Activated CD4-positive, alpha-beta T cell treated with anti-CD3 and anti-CD28 coated beads, Interleukin-2, amount 10 ng/mL, durations not matched to agents 7 days and 5 days (primary cell): Measurements from ENCODE around the gene TANGO2. TPM values are rescaled to one million over a fixed set of nuclear protein-coding genes. Genes with fewer than 3 reads are reported as not detected.

Experiments used
- CTCF ChIA-PET: fragments of 350-600 bp; sonication (Branson Sonifier 250); formaldehyde crosslinking; loops from one replicate; lab custom pipeline; 2021; ENCODE audit warnings: antibody characterized with exemption; lab: Charles Lee
- POLR2A ChIA-PET: fragments of 350-600 bp; sonication (Branson Sonifier 250); formaldehyde crosslinking; loops from one replicate; lab custom pipeline; 2021; ENCODE audit warnings: antibody characterized with exemption; lab: Charles Lee
- DNase-seq: peaks from one replicate; pipeline ENCODE4 v3.0.0-alpha.2; 2020
- H3K27ac Mint-ChIP-seq: one replicate; pipeline ENCODE4 v1.8.0; 2021; ENCODE audit warnings: mild to moderate bottlenecking, moderate library complexity, mixed read lengths
- H3K27me3 Mint-ChIP-seq: one replicate; pipeline ENCODE4 v1.8.0; 2021; ENCODE audit warnings: mixed read lengths
- H3K36me3 Mint-ChIP-seq: one replicate; pipeline ENCODE4 v1.8.0; 2021; ENCODE audit warnings: low read depth, mixed read lengths
- H3K4me1 Mint-ChIP-seq: one replicate; pipeline ENCODE4 v1.8.0; 2021; ENCODE audit warnings: mixed read lengths
- H3K4me3 Mint-ChIP-seq: one replicate; pipeline ENCODE4 v1.8.0; 2021; ENCODE audit warnings: mild to moderate bottlenecking, moderate library complexity, mixed read lengths
- H3K9me3 Mint-ChIP-seq: one replicate; pipeline ENCODE4 v1.8.0; 2021; ENCODE audit warnings: mixed read lengths
- total RNA-seq, 2 experiments: library from RNA; stranded (reverse); gene quantifications; one replicate each; pipeline ENCODE4 v1.2.3, GENCODE V29; 2021

The TANGO2 gene
- total RNA-seq, 2 experiments from 2014 or later: 36.7 to 39.7 TPM

DNA sequence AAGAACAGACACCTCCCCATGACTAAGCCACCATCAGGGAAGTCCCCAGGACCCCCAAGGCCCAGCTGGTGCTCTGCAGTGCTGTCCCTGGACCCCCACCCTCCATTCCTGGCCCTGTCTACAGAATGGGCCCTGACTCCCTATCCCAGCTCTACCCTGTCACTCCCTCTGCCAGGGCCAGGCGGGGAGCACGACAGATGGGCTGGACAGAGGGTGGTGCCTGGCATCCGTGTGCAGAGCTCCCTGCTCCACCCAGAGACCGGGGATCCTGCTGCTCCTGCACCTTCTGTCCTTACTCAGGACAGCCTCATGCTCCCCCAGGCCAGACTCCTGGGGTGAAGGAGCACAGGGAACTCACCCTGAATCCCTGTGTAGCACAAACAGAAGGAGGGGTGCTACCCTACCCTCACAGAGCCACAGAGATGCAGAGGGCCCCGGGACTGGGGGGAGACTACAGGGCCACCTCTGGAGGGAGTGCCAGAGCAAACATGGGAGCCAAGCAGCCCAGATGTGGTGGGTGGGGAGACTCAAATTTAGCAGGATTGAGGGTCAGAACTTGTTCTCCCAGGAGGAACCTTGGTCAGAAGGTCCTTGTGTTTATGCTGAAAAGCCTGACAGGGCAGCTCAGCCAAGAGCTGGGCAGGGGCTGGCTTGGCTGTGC, 6.3 kb upstream of the TANGO2 start:
- peak overlapping the region; percentile 30 for H3K4me3 Mint-ChIP-seq
- H3K9me3 Mint-ChIP-seq: no peaks in the 10 kb centered on the region
- no peaks in the 10 kb centered on the region for H3K36me3 Mint-ChIP-seq
- H3K27ac Mint-ChIP-seq: no peak overlapping the region
- H3K4me1 Mint-ChIP-seq: peaks cover 7% of the 10 kb centered on the region
- CTCF ChIA-PET: interaction anchor here (0.6 to 1.7 kb wide), 2 partner anchors 11 to 66 kb away, joined by 3 to 4 read pairs; no protein-coding TSS in a partner anchor
- DNase-seq: no peak
- POLR2A ChIA-PET: no interaction called here
- peaks cover 28% of the 10 kb centered on the region for H3K27me3 Mint-ChIP-seq

DNA sequence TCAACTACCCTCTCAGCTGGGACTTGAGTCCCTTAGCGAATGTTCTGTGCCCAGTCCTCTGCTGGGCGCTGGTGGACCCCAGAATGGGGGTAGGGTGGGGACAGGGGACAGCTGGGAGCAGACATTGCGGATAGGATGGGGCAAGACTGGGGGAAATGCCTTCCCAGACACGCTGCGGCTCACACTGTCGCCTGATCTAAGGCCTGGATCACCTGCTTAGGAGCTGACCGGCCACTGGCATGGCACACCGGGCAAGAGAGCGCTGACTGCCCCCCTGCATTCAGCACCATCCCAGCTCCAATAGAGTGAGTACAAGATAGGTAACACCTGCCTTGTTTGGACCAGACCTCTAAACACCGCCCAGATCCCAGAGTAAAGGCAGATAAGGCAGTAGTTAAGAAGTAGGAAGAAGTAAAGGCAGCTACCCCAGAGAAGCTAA, 5.7 kb upstream of the TANGO2 start:
- H3K27me3 Mint-ChIP-seq: peaks cover 28% of the 10 kb centered on the region
- DNase-seq: no peak
- H3K27ac Mint-ChIP-seq: no peak overlapping the region
- ChIA-PET POLR2A (no interaction called here), CTCF (interaction anchor here (0.6 to 1.7 kb wide), 4 partner anchors 12 to 95 kb away, joined by 3 to 4 read pairs (median 3); no protein-coding TSS in a partner anchor)
- no peaks in the 10 kb centered on the region for H3K9me3 Mint-ChIP-seq
- H3K4me3 Mint-ChIP-seq: peak overlapping the region; percentile 54
- H3K4me1 Mint-ChIP-seq: peaks cover 12% of the 10 kb centered on the region
- H3K36me3 Mint-ChIP-seq: no peaks in the 10 kb centered on the region

DNA sequence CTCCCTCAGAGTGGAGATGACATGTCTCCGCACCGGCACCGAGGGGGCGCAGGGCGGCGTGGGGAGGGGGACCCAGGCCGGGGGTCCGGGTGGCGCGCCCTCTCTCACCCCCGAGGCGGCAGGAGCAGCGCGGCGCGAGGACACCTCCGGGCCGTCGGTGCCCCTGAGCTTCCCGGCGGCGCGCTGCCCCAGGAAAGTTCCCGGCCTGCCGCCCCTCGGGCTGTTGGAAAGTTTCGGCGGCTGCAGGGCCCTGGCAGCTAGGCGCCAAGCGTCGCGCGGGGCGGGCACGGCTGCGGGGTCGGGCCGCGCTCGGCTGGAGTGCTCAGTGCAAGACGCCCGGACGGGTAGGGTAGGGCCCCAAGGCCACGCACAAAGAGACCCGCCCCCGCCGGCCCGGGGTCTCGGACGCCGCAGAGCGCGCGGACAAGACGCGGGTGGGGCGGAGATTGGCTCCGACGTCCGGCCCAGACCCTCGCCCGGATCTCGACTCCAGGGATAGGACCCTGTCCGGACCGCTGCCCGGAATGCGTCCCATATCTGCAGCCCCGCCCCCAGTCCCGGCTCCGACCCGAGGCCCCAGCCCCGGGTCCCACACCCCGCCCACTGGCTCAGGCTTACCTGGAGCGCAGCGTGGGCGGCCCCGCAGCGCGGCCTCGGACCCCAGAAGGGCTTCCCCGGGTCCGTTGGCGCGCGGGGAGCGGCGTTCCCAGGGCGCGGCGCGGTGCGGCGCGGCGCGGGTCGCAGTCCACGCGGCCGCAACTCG, 4.8 kb upstream of the TANGO2 start:
- H3K36me3 Mint-ChIP-seq: no peaks in the 10 kb centered on the region
- ChIA-PET CTCF (interaction anchor here (0.7 to 1.7 kb wide), 3 partner anchors 13 to 95 kb away, joined by 3 read pairs; no protein-coding TSS in a partner anchor), POLR2A (no interaction called here)
- H3K4me3 Mint-ChIP-seq: no peak overlapping the region
- H3K27ac Mint-ChIP-seq: no peak overlapping the region
- H3K4me1 Mint-ChIP-seq: peaks cover 16% of the 10 kb centered on the region
- H3K27me3 Mint-ChIP-seq: peaks cover 28% of the 10 kb centered on the region
- H3K9me3 Mint-ChIP-seq: no peaks in the 10 kb centered on the region
- peak; percentile 31 for DNase-seq

DNA sequence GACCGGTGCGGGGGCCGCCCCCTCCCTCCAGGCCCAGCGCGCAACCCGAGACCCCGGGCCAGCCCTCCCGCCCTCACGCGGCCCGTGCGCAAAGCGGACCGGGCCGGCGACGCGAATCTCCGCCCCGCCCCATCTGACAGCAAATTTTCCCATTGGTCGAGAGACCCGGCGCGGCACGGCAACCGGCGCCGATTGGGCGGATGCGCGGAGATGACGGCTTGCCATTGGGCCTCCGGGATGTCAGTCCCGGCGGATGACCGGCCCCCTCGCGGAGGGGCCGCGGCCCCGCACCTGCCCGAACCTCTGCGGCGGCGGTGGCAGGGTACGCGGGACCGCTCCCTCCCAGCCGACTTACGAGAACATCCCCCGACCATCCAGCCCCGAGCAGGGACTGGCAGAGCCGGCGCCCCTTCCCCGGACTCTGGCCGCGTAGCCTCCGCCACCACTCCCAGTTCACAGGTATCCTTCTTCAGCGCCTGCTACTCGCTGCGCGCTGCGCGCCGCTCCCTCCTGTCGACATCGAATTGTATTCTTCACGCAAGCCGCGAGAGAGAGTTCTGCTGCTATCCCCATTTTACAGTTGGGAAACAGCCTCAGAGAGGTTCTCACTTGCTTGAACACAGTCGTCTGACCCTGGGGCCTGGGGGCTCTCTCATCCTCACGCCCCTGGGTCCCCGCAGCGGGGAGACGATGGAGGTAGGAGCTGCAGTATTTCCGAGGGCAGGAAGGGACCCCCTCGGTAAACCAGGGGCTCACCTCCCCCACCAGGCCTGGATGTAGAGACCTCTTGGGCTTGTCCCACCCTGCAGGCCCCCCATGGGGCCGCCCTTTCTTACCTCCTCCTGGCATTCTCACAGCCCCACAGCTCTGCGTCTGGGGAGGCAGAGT, 3.9 kb upstream of the TANGO2 start, which contains the start of gene ARVCF:
TSS of gene ARVCF (minus strand) at position 90 of the 888 bp plus-strand sequence. CDS start 26,029 bp downstream, outside the sequence.
- CTCF ChIA-PET: no interaction called here
- Mint-ChIP-seq H3K27me3 (peaks cover 28% of the 10 kb centered on the region), H3K4me1 (peaks cover 18% of the 10 kb centered on the region), H3K36me3 (peaks cover 3% of the 10 kb centered on the region), H3K4me3 (peak within 1 kb of the TSS; percentile 83), H3K27ac (peak within 1 kb of the TSS; percentile 50), H3K9me3 (no peaks in the 10 kb centered on the region)
- POLR2A ChIA-PET: no interaction called here
- DNase-seq: peak; percentile 92

GRCh38 chr22:20017622-20017958, 3.3 kb upstream of the TANGO2 start:
- ChIA-PET POLR2A (no interaction called here), CTCF (no interaction called here)
- Mint-ChIP-seq H3K27ac (no peak overlapping the region), H3K9me3 (no peaks in the 10 kb centered on the region), H3K27me3 (peaks cover 28% of the 10 kb centered on the region), H3K4me1 (peaks cover 24% of the 10 kb centered on the region), H3K36me3 (peaks cover 3% of the 10 kb centered on the region), H3K4me3 (peak overlapping the region; percentile 83)
- DNase-seq: no peak

- CTCF ChIA-PET: interaction anchor here (1.9 kb wide), 1 partner anchor 47 kb away, joined by 5 read pairs; no protein-coding TSS in a partner anchor
Measured at GRCh38 chr22:20018001-20018400, 2.9 kb upstream of the TANGO2 start.

DNA sequence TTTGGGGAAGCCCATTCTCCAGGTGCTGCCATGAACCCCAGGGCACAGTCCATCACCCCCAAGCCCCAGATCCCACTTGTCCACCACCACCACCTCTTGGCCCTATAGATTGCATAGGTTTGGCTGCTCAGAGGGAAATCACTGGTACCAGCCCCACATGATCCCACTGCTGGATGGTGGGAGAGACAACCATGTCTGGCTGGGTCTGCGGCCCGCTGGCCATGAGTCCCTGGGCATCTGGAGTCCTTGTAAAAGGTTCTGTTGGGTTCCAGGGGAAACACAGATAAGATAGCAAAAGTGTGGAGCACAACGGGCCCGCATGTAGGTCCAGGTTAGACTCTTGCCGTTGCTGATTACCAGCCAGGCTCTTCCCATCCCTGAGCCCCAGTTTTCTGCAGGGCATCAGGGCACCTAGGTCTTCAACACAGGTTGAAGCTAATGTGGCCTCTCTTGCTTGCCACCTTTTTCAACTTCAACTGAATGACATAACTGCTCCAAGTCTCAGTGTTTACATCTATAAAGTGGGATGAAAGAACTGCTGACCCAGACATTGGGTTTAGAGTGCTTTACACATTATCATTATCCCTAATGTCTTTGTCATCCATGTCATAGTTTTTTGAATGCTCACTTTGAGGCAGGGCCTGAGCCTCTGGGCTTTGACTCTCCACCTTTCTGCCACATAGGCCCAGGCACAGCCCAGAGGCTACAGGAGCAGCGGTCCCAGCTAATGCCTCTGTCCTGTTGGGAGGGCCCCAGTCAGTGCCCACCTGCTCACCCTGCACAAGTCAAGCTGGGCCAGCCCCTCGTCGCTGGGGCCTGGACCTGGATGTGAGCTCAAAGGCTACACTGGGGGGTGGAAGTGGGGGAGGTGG, 1.0 kb upstream of the TANGO2 start:
- Mint-ChIP-seq H3K4me3 (peak overlapping the region; percentile 87), H3K4me1 (peaks cover 32% of the 10 kb centered on the region), H3K27ac (peak overlapping the region; percentile 95), H3K36me3 (peaks cover 3% of the 10 kb centered on the region), H3K9me3 (no peaks in the 10 kb centered on the region), H3K27me3 (peaks cover 26% of the 10 kb centered on the region)
- ChIA-PET CTCF (interaction anchor here (0.7 to 1.9 kb wide), 4 partner anchors 7 to 879 kb away, joined by 3 to 5 read pairs (median 4); no protein-coding TSS in a partner anchor), POLR2A (interaction anchor here (0.7 kb wide), 1 partner anchor 87 kb away, joined by 3 read pairs; no protein-coding TSS in a partner anchor)
- DNase-seq: no peak

More at GRCh38 chr22:20018001-20018400, 2.9 kb upstream of the TANGO2 start:
- Mint-ChIP-seq H3K27me3 (peaks cover 28% of the 10 kb centered on the region), H3K4me3 (peak overlapping the region; percentile 38), H3K27ac (no peak overlapping the region), H3K9me3 (no peaks in the 10 kb centered on the region), H3K4me1 (peaks cover 26% of the 10 kb centered on the region), H3K36me3 (peaks cover 3% of the 10 kb centered on the region)
- no peak for DNase-seq
- POLR2A ChIA-PET: no interaction called here

DNA sequence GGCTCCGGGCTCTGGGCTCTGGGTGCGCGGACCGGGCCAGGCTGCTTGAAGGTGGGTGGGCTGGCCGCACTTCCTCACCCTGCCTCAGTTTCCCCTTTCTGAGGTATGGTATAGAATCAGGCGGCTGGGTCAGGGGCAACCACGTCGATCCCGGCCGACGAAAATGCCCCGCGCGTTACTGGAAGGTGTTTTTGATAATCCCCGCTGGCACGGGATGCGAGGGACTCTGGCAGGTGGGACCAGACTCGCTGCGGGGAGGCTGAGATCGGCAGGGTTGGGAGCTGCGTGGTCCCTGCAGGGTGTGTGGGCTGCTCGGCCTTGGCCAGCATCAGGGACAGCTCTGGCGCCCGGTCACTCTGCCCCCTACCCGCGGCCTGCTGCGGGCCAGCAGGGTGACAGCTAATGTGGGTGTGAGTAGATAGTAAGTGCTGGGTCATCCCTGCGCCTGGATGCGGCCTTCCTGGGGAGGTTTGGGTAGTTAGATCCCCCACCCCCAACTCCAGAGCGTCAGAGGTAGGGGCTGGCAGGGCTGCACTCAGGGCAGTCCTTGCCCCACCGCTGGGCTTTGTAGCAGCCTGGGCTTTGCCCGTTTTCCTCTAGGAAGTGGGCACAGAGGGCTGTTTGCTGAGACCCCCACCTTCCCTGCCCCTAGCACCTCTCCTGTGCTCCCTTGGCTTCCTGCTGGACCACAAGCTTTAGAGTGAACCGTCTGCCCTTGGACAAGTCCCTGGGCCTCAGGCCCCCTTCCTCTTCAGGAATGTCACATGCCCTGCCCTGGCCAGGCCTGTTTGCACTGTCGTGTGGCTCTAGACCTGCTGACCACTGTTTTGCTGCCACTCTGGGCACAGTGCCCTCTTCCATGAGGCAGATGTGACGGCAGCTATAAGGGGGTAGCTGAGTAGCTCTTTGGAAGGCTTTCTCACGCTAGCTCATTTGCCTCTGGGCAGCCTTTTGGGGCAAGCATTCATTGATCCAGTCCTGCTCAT, 579 bp downstream of the TANGO2 start:
- Mint-ChIP-seq H3K36me3 (peaks cover 3% of the 10 kb centered on the region), H3K4me3 (peak overlapping the region; percentile 87), H3K27me3 (peaks cover 18% of the 10 kb centered on the region), H3K9me3 (no peaks in the 10 kb centered on the region), H3K27ac (peak overlapping the region; percentile 95), H3K4me1 (peaks cover 37% of the 10 kb centered on the region)
- DNase-seq: no peak
- ChIA-PET POLR2A (no interaction called here), CTCF (interaction anchor here (1.2 to 1.7 kb wide), 4 partner anchors 9 to 19 kb away, joined by 3 to 6 read pairs (median 4); no protein-coding TSS in a partner anchor)

GRCh38 chr22:20022231-20022977, 1.5 kb downstream of the TANGO2 start:
- Mint-ChIP-seq H3K36me3 (peaks cover 3% of the 10 kb centered on the region), H3K27ac (peak overlapping the region; percentile 95), H3K27me3 (peaks cover 14% of the 10 kb centered on the region), H3K4me3 (peak overlapping the region; percentile 87), H3K4me1 (peaks cover 34% of the 10 kb centered on the region), H3K9me3 (no peaks in the 10 kb centered on the region)
- CTCF ChIA-PET: interaction anchor here (1.2 to 1.7 kb wide), 3 partner anchors 9 to 18 kb away, joined by 3 to 6 read pairs (median 4); no protein-coding TSS in a partner anchor
- POLR2A ChIA-PET: no interaction called here
- no peak for DNase-seq

DNA sequence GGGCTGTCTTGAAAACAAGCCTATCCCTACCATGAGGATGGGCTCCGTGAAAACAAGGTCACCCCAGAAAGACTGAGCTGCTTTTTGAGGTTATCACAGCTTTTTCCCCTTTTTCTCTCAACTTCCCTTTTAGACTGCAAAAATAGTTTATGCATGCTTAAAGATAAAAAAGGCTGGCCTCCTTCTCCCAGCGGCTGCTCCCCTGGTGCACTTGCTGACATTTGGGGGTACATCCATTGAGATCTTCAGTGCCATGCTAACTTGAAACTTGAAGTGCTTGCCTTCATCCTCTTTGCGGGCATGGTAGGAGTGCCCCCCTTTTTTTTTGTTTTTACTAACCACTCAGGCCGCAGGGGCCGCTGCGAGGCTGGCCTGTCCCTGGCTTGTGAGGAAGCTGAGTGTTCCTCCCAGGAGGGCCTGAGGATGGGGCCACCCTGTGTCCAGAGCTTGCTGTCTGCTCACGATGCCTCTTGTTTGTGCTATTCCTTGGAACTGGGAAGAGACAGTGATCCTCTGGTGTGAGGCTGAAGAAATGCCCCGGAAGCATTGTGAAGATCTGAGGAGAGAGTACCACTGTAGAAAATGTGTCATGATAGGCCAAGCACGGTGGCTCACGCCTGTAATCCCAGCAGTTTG, 2.2 kb downstream of the TANGO2 start:
- POLR2A ChIA-PET: no interaction called here
- Mint-ChIP-seq H3K36me3 (peaks cover 3% of the 10 kb centered on the region), H3K9me3 (no peaks in the 10 kb centered on the region), H3K4me3 (no peak overlapping the region), H3K27me3 (peaks cover 7% of the 10 kb centered on the region), H3K4me1 (peaks cover 32% of the 10 kb centered on the region), H3K27ac (no peak overlapping the region)
- DNase-seq: no peak
- CTCF ChIA-PET: interaction anchor here (1.2 kb wide), 1 partner anchor 11 kb away, joined by 4 read pairs; no protein-coding TSS in a partner anchor
